PC-3 (cell line): ENCODE results near the gene SNRNP200. TPM values are rescaled to one million over a fixed set of nuclear protein-coding genes. Genes with fewer than 3 reads are reported as not detected.
A peak's percentile ranks its signal among the peaks of the same experiment; 100 is the strongest.

Source experiments
- ATAC-seq: fragments of 200-7000 bp; cut with Tn5 transposase; 2 replicates; pipeline ENCODE4 v1.9.1; 2020; ENCODE audit warnings: mild to moderate bottlenecking, moderate library complexity
- BruUV-seq: library from RNA; stranded (reverse); fragments of 400-500 nt; replicated peaks from 2 replicates; lab custom pipeline; 2021; lab: Mats Ljungman, UMichigan
- CTCF ChIA-PET: fragments of 300-600 bp; sonication (Branson Sonifier 250); formaldehyde crosslinking; loops from one replicate; lab custom pipeline; 2022; ENCODE audit warnings: antibody characterized with exemption; lab: Charles Lee
- POLR2A ChIA-PET: fragments of 300-600 bp; sonication (Branson Sonifier 250); formaldehyde crosslinking; loops from one replicate; lab custom pipeline; 2022; ENCODE audit warnings: antibody characterized with exemption; ENCODE audit not compliant: unreplicated experiment; lab: Charles Lee
- DNase-seq: peaks from one replicate; pipeline ENCODE4 v3.0.0-alpha.2; 2015
- H2AFZ ChIP-seq: fragments of 300-600 bp; sonication (generic); 2 replicates; pipeline ENCODE4 v1.6.0; 2016; ENCODE audit warnings: antibody characterized with exemption, low read length
- H3F3A ChIP-seq: fragments of 300-600 bp; sonication (generic); one replicate; pipeline ENCODE4 v1.6.0; 2017; ENCODE audit warnings: antibody characterized with exemption, low read length, control low read depth, mild to moderate bottlenecking; ENCODE audit not compliant: unreplicated experiment
- H3K27ac ChIP-seq: fragments of 300-600 bp; sonication (generic); 2 replicates; pipeline ENCODE4 v1.5.1; 2016; ENCODE audit warnings: mild to moderate bottlenecking, low read length
- H3K27me3 ChIP-seq: fragments of 300-600 bp; sonication (generic); 2 replicates; pipeline ENCODE4 v1.6.1; 2016; ENCODE audit warnings: low read length, mixed read lengths
- H3K36me3 ChIP-seq: fragments of 300-600 bp; sonication (generic); 2 replicates; pipeline ENCODE4 v1.6.1; 2016; ENCODE audit warnings: low read depth, mixed run types, low read length, mixed read lengths
- H3K4me1 ChIP-seq: fragments of 300-600 bp; sonication (generic); 2 replicates; pipeline ENCODE4 v1.5.1; 2016; ENCODE audit warnings: low read length; ENCODE audit not compliant: insufficient read depth
- H3K4me2 ChIP-seq: fragments of 300-600 bp; sonication (generic); 2 replicates; pipeline ENCODE4 v1.6.0; 2016; ENCODE audit warnings: low read length
- H3K4me3 ChIP-seq: fragments of 300-600 bp; sonication (generic); 2 replicates; pipeline ENCODE4 v1.5.1; 2016; ENCODE audit warnings: mild to moderate bottlenecking, low read length, mixed read lengths
- H3K79me2 ChIP-seq: fragments of 300-600 bp; sonication (generic); 2 replicates; pipeline ENCODE4 v1.6.1; 2017; ENCODE audit warnings: low read length, mixed read lengths
- H3K9ac ChIP-seq: fragments of 300-600 bp; sonication (generic); 2 replicates; pipeline ENCODE4 v1.6.0; 2016; ENCODE audit warnings: mild to moderate bottlenecking, low read length
- H3K9me2 ChIP-seq: fragments of 300-600 bp; sonication (generic); replicated peaks from 2 replicates; pipeline ENCODE4 v1.6.1; 2016; ENCODE audit warnings: mixed run types, low read length, mixed read lengths
- H3K9me3 ChIP-seq: fragments of 300-600 bp; sonication (generic); 2 replicates; pipeline ENCODE4 v1.6.1; 2016; ENCODE audit warnings: low read length, mixed read lengths
- H4K20me1 ChIP-seq: fragments of 300-600 bp; sonication (generic); 2 replicates; pipeline ENCODE4 v1.6.1; 2016; ENCODE audit warnings: low read length, mixed read lengths
- CTCF ChIP-seq: fragments of 300-600 bp; sonication (generic); conservative IDR thresholded peaks from 2 replicates; pipeline ENCODE4 v1.5.1; 2017; ENCODE audit warnings: antibody characterized with exemption, low read depth, mild to moderate bottlenecking, low read length
- EZH2 ChIP-seq: fragments of 300-600 bp; sonication (generic); IDR thresholded peaks from one replicate; pipeline ENCODE4 v1.6.1; 2017; ENCODE audit warnings: antibody characterized with exemption, mild to moderate bottlenecking, low read length; ENCODE audit not compliant: unreplicated experiment
- EZH2phosphoT487 ChIP-seq: fragments of 300-600 bp; sonication (generic); IDR thresholded peaks from 2 replicates; pipeline ENCODE4 v1.6.1; 2018; ENCODE audit warnings: mild to moderate bottlenecking, antibody characterized with exemption, low read length, borderline replicate concordance
- intact Hi-C: fragments of 100-400 bp; cut with micrococcal nuclease; formaldehyde crosslinking; loops from 2 replicates; pipeline ENCODE4 v1.9.0; 2023
- total RNA-seq: library from RNA; depleted of rRNA; stranded (reverse); fragments of >200 nt; gene quantifications from 2 replicates; pipeline ENCODE4 v1.2.3, GENCODE V29; 2014

The SNRNP200 gene
- total RNA-seq, 1 experiment from 2014 or later: 77.8 TPM

GRCh38 chr2:96340493-96341414 lies 35.4 kb upstream of the SNRNP200 start:
- ATAC-seq: peak; percentile 62
- CTCF ChIA-PET: no interaction called here

GRCh38 chr2:96336873-96337272 lies 31.5 kb upstream of the SNRNP200 start:
- intact Hi-C loops: no loop called here
- Histone ChIP-seq H3K4me2 (peak overlapping the region; percentile 86), H4K20me1 (peaks cover 9% of the 10 kb centered on the region; the same call in 1 of the 2 replicates), H3K4me1 (peaks cover 39% of the 10 kb centered on the region), H3K9me2 (no peaks in the 10 kb centered on the region), H3F3A (no peaks in the 10 kb centered on the region), H3K36me3 (0 out of 2 replicates have a peak, but pooled peaks cover 3% of the 10 kb centered on the region), H3K9ac (peak overlapping the region; percentile 86), H3K27ac (no peak overlapping the region), H3K79me2 (peaks cover 68% of the 10 kb centered on the region), H3K4me3 (peak overlapping the region; percentile 72), H3K27me3 (no peaks in the 10 kb centered on the region), H2AFZ (no peak overlapping the region), H3K9me3 (no peaks in the 10 kb centered on the region)
- ChIA-PET CTCF (no interaction called here), POLR2A (no interaction called here)
- ATAC-seq (no peak), DNase-seq (no peak)
- no peak for TF ChIP-seq EZH2
- TF ChIP-seq EZH2phosphoT487: no peak
- TF ChIP-seq CTCF: no peak
- BruUV-seq: no TSS peak

More at GRCh38 chr2:96340493-96341414, 35.4 kb upstream of the SNRNP200 start:
- BruUV-seq: no TSS peak
- peak overlapping the region; percentile 33 for H3K4me2 ChIP-seq
- peaks cover 40% of the 10 kb centered on the region for H3K36me3 ChIP-seq
- POLR2A ChIA-PET: interaction anchor here (0.5 to 0.8 kb wide), 2 partner anchors 20 to 129 kb away, joined by 3 to 5 read pairs; no protein-coding TSS in a partner anchor
- H3K4me1 ChIP-seq: peaks cover 41% of the 10 kb centered on the region
- DNase-seq: peak; percentile 56
- H2AFZ ChIP-seq: no peak overlapping the region
- H3K9ac ChIP-seq: peak overlapping the region; percentile 31; the same call in 1 of the 2 replicates
- H3K27me3 ChIP-seq: no peaks in the 10 kb centered on the region
- peaks cover 82% of the 10 kb centered on the region for H3K79me2 ChIP-seq
- no peaks in the 10 kb centered on the region for H3F3A ChIP-seq
- no peak overlapping the region for H3K4me3 ChIP-seq
- intact Hi-C loops: loop anchor here (1.0 to 5.0 kb wide), 2 partner anchors 35 to 167 kb away; partner anchors contain the start of genes NEURL3 and SNRNP200
- H3K27ac ChIP-seq: peak overlapping the region; percentile 56
- no peaks in the 10 kb centered on the region for H3K9me3 ChIP-seq
- peaks cover 10% of the 10 kb centered on the region; the same call in 1 of the 2 replicates for H4K20me1 ChIP-seq
- no peaks in the 10 kb centered on the region for H3K9me2 ChIP-seq
- TF ChIP-seq EZH2phosphoT487: no peak
- TF ChIP-seq EZH2: no peak
- TF ChIP-seq CTCF: no peak
